HG02840 (cell line): ENCODE measurements around the gene SDHAF3.

ENCODE experiments used
- ATAC-seq: cut with Tn5 transposase; IDR thresholded peaks from one replicate; pipeline ENCODE4 v1.9.1; 2021; ENCODE audit warnings: mild to moderate bottlenecking, moderate library complexity, moderate number of reproducible peaks; ENCODE audit not compliant: unreplicated experiment, low FRiP score

Gene SDHAF3

DNA sequence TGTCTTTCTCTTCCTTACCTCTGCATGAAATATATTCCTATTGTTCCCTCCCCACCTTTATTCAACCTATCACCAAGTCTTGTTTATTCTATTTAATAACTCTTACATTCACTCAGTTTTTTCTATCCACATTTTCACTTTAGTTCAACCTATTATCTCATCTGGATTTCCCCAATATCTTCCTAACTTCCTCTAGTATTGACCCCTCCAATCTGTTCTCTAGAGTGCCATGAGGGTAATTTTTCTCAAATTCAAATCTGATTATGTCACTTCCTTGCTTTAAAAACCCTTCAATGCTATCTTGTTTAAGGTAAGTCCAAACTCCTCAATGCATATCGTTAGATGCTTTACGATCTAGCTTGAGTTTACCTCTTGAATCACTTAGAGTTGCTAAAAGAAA, 86.5 kb downstream of the SDHAF3 start:
- no peak for ATAC-seq

DNA sequence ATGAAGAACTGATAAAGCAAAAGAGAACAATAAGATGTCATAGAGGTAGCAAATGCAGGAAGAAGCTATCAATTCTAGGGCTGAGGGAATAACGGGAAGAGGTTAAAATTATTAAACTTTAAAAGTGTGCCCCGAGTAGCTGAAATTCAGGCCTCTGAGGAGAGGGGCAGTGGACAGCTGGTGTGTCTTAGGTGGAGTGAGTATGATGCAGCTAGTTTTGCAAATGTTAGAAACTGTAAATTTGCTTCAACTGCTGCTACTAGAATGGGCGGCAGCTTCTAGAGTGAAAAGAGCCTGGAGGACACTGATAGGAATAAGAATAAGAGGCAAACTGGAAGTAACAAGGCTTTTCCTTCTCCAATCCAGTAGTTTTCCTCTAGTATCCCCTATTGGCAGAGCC, 87.3 kb downstream of the SDHAF3 start:
- no peak for ATAC-seq

DNA sequence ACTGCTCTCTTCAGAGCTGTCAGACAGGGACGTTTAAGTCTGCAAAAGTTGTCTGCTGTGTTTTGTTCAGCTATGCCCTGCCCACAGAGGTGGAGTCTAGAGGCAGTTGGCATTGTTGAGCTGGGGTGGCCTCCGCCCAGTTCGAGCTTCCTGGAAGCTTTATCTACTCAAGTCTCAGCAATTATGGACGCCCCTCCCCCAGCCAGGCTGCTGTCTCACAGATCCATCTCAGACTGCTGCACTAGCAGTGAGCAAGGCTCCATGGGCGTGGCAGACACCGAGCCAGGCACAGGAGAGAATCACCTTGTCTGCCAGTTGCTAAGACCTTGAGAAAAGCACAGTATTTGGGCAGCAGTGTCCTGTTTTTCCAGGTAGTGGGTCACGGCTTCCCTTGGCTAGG, 98.1 kb downstream of the SDHAF3 start:
- ATAC-seq: no peak

DNA sequence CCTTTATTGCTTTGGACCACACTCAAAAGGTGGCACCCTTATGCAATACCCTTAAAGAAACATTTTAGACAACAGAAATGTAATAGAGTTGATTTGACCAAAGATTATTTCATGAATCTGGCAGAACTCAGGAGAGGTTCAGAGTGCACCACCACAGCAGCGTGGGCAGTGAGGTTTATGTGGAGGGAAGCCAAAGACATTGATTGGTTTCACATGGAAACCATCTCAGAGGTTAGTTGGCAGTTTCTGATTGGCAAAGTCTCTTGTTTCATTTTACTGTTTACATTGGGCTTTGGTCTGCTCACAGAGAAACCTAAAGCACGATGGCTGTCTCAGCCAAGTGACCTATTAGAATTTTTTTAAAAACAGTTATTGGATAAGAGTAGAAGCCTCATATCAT, 101.3 kb downstream of the SDHAF3 start:
- no peak for ATAC-seq

DNA sequence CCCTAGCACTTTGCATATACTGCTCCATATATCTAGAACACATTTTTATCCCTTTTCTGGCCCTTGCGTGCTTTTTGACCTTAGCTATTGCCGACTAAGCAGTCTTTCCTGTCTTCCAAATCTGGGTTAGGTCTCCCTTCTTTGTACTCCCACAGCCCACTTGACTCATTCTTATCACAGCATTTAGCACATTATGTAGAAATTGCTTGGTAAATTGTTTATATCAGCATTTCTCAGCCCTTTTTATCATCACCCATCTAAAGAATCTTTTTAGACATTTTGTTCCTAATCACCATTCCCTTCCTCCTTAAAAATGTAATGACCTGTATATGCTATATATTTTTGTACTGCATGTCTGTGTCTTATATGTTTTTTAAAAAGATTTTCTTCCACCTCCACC, 101.7 kb downstream of the SDHAF3 start:
- ATAC-seq: no peak

DNA sequence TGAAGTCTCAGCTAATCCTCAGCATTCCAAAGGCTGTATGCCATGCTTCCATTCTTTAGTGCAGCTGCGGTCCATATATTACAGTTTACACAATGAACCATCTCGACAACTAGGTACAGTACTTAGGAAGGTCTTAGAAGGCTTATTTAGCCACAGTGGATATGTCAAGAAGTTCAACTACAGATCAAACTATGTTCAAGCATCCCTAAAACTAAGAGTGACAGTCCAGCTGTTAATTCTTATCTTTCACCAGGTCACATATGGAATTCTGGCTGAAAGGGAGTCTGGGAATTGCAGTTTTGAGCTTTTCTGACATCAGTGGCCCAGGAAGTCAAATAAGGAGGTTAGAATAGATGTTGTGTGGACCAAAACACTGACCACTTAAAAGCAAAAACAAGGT, 106.8 kb downstream of the SDHAF3 start:
- ATAC-seq: no peak

DNA sequence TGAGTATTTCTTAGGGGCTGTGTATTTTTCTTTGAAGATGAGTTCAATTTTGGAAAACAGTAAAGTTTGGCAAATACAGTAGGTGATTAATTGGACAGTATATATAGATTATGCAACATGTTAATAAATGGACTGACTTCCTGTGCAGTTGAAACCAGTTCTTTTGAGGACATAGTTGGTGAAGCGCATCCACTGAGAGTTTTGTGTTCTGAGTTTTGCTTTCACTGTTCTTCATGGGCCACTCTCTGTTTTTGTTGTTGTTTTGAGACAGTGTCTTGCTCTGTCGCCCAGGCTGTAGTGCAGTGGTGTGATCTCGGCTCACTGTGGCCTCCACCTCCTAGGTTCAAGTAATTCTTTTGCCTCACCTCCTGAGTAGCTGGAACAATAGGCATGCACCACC, 109.0 kb downstream of the SDHAF3 start:
- ATAC-seq: peak; percentile 58
